Stimulated activated memory B cell treated with anti-CD40 and anti-IgM and Interleukin-4, amounts not matched to agents 10 μg/mL and 1 μg/mL and 100 μg/mL, for 72 hours (primary cell): Measurements from ENCODE around the gene CNOT4.

Source experiments
- ATAC-seq: fragments of 150-1000 bp; cut with Tn5 transposase; 2 replicates; pipeline ENCODE4 v1.10.0; 2021
- H3K27ac Mint-ChIP-seq: one replicate; pipeline ENCODE4 v1.8.0; 2022; ENCODE audit warnings: mild to moderate bottlenecking, mixed read lengths
- H3K27me3 Mint-ChIP-seq: one replicate; pipeline ENCODE4 v1.8.0; 2022; ENCODE audit warnings: mixed read lengths
- H3K36me3 Mint-ChIP-seq: one replicate; pipeline ENCODE4 v1.8.0; 2022; ENCODE audit warnings: mixed read lengths
- H3K4me1 Mint-ChIP-seq: one replicate; pipeline ENCODE4 v1.8.0; 2022; ENCODE audit warnings: mixed read lengths
- H3K4me3 Mint-ChIP-seq: one replicate; pipeline ENCODE4 v1.8.0; 2022; ENCODE audit warnings: mild to moderate bottlenecking, moderate library complexity, mixed read lengths
- H3K9me3 Mint-ChIP-seq: one replicate; pipeline ENCODE4 v1.8.0; 2022; ENCODE audit warnings: mixed read lengths

Gene CNOT4

DNA sequence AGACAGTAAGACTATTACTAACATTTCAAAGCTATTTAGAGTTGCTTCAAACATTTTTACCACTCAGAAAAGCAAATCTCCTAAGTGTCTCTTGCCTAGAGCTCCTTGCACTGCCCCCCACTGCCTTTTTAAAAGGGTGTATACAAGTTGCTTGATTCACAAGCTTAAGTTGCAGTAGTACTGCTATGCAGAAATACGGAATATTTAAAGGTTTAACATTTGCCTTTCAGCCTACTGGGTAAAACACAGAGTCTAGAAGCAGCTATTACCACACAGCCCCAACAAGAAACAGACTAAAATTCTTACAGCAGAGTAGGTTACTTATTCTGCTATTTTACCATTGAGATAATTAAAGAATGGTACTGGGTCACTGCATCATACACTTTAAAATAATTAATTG lies 128.5 kb downstream of the CNOT4 start:
- ATAC-seq, result no peak
- Mint-ChIP-seq H3K4me1 (no peaks in the 10 kb centered on the region), H3K36me3 (peaks cover 20% of the 10 kb centered on the region), H3K27ac (no peak overlapping the region), H3K4me3 (no peak overlapping the region), H3K9me3 (no peaks in the 10 kb centered on the region), H3K27me3 (no peaks in the 10 kb centered on the region)

DNA sequence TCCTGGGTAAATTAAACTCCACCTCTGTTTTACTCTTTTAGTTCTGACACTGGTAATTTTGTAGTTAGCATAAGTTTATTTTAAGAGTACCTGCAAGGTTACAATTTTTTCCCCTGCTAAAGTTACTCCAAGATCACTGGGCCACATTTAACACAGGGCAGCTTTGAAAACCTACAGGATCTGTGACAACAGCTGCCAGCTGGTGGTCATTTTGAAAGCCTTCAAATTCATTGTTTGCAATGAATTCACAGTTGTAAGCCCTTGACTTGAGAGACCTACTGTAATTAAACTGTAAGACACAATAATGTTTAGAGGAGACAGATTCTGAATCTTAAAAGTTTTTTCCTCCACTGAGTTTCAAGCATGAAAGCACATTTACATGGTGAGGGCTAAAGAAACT lies 129.6 kb downstream of the CNOT4 start:
- no peak overlapping the region for H3K4me3 Mint-ChIP-seq
- no peaks in the 10 kb centered on the region for H3K4me1 Mint-ChIP-seq
- no peak for ATAC-seq
- H3K36me3 Mint-ChIP-seq, result peaks cover 27% of the 10 kb centered on the region
- no peaks in the 10 kb centered on the region for H3K27me3 Mint-ChIP-seq
- no peak overlapping the region for H3K27ac Mint-ChIP-seq
- H3K9me3 Mint-ChIP-seq, result no peaks in the 10 kb centered on the region

DNA sequence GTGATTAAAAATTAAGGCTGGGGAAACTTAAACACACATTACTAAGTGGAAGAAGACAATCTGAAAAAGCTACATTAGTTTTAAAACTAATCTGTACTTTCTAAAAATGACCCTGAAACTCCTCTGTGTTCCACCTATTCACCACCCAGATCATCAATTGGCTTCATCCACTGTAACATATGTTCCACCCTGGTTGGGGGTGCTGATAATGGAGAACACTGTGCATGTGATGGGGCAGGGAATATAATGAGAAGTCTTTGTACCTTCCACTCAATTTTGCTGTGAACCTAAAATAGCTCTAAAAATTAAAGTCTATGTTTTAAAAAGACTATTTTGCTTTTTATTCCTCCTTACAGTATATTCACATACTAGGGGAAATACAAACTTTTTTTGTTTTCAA lies 132.7 kb downstream of the CNOT4 start:
- Mint-ChIP-seq H3K9me3 (no peaks in the 10 kb centered on the region), H3K27ac (no peak overlapping the region), H3K4me3 (no peak overlapping the region), H3K36me3 (peaks cover 27% of the 10 kb centered on the region), H3K27me3 (no peaks in the 10 kb centered on the region), H3K4me1 (no peaks in the 10 kb centered on the region)
- ATAC-seq, result no peak

DNA sequence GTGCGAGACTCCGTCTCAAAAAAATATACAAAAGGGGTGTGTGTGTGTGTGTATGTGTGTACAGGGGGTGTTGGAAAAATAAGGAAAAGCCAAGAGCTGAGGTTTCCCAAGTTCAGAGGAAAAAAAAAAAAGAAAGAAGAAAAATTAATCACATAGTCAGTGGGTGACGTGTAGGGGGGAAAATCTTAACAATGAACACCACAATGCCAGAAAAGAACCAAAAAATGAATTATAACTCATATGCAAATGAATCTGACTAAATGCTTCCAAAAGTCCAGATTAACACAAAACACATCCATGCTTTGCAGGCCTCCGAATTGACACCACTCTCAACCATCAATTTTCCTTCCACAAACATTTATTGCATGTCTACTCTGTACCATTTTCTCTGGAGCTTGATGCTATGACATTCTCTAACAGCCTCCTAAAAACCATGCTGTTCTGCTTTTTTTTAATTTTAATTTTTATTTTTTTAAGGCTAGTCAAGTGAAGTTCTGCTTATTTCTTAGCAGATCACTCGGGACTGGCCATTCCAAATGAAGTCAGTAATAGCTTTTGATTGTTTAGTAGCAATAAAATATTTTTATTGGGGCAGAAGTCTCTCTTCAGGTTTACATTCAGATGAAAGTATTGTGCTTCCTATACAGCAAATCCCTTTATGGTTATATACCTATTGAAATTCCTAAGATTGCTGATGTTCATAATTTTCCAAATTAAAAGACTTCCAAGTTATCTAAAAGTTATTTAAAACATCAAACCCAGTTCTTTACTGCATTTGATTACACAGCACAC lies 133.8 kb downstream of the CNOT4 start:
- no peak overlapping the region for H3K4me3 Mint-ChIP-seq
- ATAC-seq, result no peak
- H3K36me3 Mint-ChIP-seq, result peaks cover 31% of the 10 kb centered on the region
- H3K4me1 Mint-ChIP-seq, result no peaks in the 10 kb centered on the region
- H3K27me3 Mint-ChIP-seq, result no peaks in the 10 kb centered on the region
- H3K27ac Mint-ChIP-seq, result no peak overlapping the region
- H3K9me3 Mint-ChIP-seq, result no peaks in the 10 kb centered on the region

DNA sequence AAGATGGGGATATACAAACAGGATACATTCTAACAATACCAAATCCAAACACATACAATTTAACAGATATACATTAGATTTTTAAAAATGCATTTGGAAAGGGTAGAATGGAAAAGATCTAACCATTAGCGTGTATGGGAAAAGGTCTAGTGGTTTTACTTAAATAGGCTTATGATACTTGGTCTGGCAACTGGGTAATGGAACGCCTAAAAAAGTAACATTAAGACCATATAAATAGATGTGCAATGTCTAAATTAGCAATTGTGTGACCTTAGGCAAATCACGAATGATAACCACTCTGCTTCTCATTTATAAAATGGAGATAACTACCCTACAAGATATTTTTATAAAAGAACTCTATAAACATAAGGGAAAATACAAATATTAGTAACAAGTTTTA lies 135.2 kb downstream of the CNOT4 start:
- Mint-ChIP-seq H3K4me1 (no peaks in the 10 kb centered on the region), H3K27me3 (no peaks in the 10 kb centered on the region), H3K36me3 (peaks cover 35% of the 10 kb centered on the region), H3K4me3 (no peak overlapping the region), H3K9me3 (no peaks in the 10 kb centered on the region), H3K27ac (peak overlapping the region; percentile 32)
- no peak for ATAC-seq

DNA sequence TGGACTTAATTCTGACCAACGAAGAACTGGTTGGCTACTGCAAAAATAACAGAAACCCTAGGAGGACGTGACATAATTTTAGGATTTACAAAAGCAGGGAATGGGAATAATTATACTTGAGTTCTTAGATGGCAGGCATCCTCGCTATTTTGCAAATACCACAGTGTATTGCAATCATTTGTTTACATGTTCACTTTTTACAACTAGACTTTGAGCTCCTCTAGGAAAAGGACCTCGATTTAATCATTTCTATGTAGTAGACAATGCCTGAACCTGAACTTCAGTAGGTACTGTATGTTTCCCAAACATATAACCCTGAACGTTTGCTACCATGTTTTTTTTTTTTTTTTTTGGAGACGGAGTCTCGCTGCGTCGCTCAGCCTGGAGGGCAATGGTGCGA lies 137.7 kb downstream of the CNOT4 start:
- H3K27ac Mint-ChIP-seq, result no peak overlapping the region
- peaks cover 27% of the 10 kb centered on the region for H3K36me3 Mint-ChIP-seq
- no peaks in the 10 kb centered on the region for H3K9me3 Mint-ChIP-seq
- no peaks in the 10 kb centered on the region for H3K27me3 Mint-ChIP-seq
- no peak for ATAC-seq
- no peaks in the 10 kb centered on the region for H3K4me1 Mint-ChIP-seq
- no peak overlapping the region for H3K4me3 Mint-ChIP-seq

DNA sequence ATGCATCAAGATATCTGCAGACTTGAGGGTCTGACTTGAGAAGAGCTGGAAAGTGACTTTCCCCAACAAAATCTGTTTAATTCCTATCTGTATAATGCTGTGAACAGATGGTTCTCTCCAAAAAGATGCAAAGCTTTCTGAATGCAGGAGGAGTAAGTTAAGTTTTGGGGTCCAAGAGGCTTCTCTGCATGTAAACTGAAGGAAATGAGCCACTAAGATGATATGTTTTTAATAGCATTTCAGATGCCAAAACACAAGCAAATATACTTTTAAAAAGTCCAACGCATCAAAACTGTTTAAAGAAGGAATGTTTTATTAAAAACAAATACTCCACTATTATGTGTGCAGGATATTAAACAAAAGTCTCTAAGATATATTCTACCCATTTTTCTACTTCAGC lies 139.2 kb downstream of the CNOT4 start:
- H3K4me1 Mint-ChIP-seq, result no peaks in the 10 kb centered on the region
- no peak overlapping the region for H3K4me3 Mint-ChIP-seq

DNA sequence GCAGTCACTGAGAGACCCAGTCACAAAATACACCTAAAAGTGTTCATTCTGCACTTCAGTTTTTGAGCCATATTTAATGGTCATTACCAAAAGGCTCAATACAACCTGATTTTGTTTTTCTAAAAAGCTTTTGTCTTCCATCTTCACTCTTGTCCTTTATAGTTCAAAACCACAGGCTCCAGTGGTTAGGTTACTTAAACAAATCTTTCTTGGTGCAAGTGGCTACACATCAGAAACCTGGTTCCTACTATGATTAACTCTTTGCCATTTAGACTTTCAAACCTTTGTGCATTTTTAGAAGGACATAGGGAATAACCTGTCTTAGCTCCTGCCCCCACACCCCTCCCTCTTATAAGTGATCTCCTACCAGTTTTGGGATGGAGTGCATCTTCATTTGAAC lies 140.5 kb downstream of the CNOT4 start:
- H3K27ac Mint-ChIP-seq, result no peak overlapping the region
- H3K27me3 Mint-ChIP-seq, result no peaks in the 10 kb centered on the region
- H3K4me3 Mint-ChIP-seq, result no peak overlapping the region
- no peaks in the 10 kb centered on the region for H3K4me1 Mint-ChIP-seq
- H3K36me3 Mint-ChIP-seq, result peaks cover 20% of the 10 kb centered on the region
- ATAC-seq, result no peak
- no peaks in the 10 kb centered on the region for H3K9me3 Mint-ChIP-seq

More for the DNA sequence above, 139.2 kb downstream of the CNOT4 start:
- Mint-ChIP-seq H3K36me3 (peaks cover 23% of the 10 kb centered on the region), H3K27ac (no peak overlapping the region), H3K9me3 (no peaks in the 10 kb centered on the region), H3K27me3 (no peaks in the 10 kb centered on the region)
- no peak for ATAC-seq

DNA sequence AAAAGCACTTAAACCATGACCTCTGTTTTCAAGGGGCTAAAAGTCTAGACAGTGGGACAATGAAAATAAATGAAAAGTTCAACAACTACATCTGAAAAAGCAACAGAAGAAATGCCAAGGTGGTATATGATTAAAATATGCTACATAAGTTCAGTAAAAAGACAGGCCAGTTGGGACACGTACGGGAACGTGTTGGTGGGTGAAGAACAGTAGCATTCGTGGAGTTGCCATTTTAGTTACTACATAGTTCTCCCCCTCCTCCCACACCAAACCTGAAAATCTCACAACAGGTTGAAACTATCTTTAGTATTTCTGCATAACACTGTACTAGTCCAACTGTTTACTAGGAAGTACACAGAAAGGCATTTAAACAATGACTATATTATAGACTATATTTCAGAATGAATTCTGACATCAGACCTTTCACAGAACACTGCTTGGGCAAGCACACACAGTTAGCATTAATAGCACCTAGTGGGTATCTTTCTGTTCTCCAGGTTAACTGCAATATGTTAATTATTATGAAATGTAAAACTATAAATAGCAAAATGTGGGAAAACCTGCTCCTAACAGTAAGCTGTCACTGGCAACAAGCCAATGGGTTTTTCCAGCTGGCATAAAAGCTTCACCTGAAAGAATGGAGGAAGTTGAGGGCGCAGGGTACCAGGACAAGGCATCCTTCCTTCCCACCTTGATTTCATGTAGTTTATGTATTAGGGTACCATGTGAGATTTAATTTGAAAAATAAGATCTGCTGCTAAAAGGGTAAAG lies 141.3 kb downstream of the CNOT4 start:
- H3K27ac Mint-ChIP-seq, result no peak overlapping the region
- no peaks in the 10 kb centered on the region for H3K9me3 Mint-ChIP-seq
- H3K4me3 Mint-ChIP-seq, result no peak overlapping the region
- ATAC-seq, result no peak
- peaks cover 24% of the 10 kb centered on the region for H3K36me3 Mint-ChIP-seq
- no peaks in the 10 kb centered on the region for H3K27me3 Mint-ChIP-seq
- H3K4me1 Mint-ChIP-seq, result no peaks in the 10 kb centered on the region

DNA sequence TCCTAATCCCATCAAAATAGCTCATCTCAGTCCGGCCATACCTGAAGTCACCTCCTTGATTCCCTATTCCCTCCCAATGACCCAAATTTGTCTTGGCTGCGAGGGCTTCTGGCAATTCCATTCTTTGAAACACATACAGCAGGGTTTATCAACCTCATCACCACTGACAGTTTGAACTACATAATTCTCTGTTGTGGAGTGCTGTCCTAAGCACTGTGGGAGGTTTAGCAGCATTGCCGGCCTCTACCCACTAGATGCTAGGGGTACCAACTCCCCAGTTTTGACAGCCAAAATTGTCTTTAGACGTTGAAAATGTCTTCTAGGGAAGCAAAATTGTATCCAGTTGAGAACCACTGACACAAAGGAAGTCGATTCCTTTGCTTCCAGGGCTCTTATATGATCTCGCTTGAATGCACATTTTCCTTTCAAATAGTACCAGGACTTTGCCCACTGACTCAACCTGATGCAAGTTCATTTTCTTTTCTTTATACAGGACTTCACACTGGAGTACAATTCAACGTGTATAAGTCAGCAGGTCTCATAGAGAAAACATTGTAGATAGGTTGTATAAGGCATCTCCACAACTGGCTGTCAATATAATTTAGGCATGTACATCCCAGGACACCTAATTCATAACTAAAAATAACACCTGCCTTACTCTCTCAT lies 142.9 kb downstream of the CNOT4 start:
- Mint-ChIP-seq H3K4me3 (no peak overlapping the region), H3K36me3 (peaks cover 41% of the 10 kb centered on the region), H3K27ac (no peak overlapping the region), H3K27me3 (no peaks in the 10 kb centered on the region), H3K9me3 (peaks cover 2% of the 10 kb centered on the region), H3K4me1 (no peaks in the 10 kb centered on the region)
- ATAC-seq, result no peak

DNA sequence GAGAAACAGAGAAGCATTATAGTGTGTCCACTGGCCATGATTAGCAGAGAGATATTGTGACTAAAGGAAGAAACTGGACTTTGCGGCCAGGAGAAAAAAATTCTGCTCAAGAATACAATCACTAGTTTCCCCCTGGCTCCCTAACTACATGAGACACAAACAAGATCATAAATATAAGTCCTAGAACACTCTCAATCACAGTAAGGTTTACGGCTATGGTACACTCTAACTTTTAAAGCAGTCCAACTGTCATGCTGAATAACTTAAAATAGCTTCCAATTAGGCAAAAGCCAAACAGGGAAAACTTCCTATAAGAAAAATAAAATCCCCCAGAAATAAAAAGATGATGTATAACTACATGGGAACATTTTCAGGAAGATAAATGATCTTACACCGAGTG lies 144.2 kb downstream of the CNOT4 start:
- peaks cover 2% of the 10 kb centered on the region for H3K9me3 Mint-ChIP-seq
- H3K4me1 Mint-ChIP-seq, result no peaks in the 10 kb centered on the region
- H3K27ac Mint-ChIP-seq, result no peak overlapping the region
- H3K27me3 Mint-ChIP-seq, result no peaks in the 10 kb centered on the region
- H3K36me3 Mint-ChIP-seq, result peaks cover 44% of the 10 kb centered on the region
- H3K4me3 Mint-ChIP-seq, result no peak overlapping the region
- no peak for ATAC-seq

DNA sequence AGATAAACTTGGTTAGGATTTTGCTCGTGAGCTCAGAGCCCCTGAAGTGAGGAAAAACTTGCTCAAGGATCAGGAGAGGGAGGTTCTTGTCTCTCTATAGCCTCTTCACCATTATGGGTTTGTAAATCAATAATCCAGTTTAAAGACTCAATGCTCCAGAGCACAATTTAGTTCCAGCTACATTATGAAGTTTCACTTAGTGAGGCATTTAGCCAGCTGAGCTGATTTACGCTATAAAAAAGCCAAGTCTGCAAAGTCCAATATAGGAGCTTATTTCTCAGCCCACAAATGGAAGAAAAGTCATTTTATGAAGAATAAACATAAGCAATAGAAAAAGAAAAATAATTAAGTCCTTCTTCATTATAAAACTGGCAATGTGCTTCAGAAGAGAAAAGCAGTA lies 145.7 kb downstream of the CNOT4 start:
- Mint-ChIP-seq H3K9me3 (peaks cover 2% of the 10 kb centered on the region), H3K4me3 (no peak overlapping the region), H3K27ac (no peak overlapping the region), H3K27me3 (no peaks in the 10 kb centered on the region), H3K4me1 (no peaks in the 10 kb centered on the region), H3K36me3 (peaks cover 34% of the 10 kb centered on the region)
- no peak for ATAC-seq

DNA sequence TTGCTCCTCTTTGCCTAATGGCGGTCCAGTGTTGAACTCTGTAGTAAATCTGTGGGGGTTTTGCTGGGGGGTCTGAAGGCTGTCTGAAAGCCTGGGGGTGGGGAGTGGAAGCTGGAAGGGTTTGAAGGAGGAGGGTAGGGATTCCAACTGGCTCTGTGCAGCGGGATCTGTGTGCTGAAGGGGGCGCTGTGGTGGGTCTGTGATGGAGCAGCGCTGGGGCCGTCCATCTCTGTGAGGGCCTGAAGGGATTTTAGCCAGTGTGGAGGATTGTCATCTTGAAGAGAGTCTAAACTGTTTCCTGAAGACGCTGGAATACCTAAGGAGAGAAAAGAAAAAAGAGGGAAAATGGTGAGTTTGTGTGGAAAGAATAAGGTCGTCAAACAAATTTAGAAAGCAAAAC lies 147.0 kb downstream of the CNOT4 start:
- Mint-ChIP-seq H3K4me3 (no peak overlapping the region), H3K36me3 (peaks cover 30% of the 10 kb centered on the region), H3K4me1 (no peaks in the 10 kb centered on the region), H3K27ac (no peak overlapping the region), H3K27me3 (no peaks in the 10 kb centered on the region), H3K9me3 (peaks cover 2% of the 10 kb centered on the region)
- ATAC-seq, result no peak

DNA sequence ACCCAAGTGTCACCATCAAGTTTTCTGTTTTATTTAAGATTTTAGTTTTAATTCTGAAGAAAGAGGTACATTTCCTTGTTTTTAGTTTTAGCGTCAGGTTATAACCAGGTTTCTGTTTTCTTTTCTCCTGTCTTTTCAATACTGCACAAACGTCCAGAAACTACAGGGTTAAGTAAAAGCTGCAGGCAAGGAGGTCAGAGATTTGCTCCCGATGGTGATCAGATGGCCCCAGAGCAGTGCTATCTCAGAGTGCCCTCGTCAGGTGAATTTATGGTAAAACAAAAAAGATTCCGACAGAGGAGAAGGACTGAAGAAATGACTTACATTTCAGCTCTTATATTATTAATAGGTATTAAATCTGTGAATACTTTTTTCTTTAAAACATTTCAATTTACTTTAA lies 148.1 kb downstream of the CNOT4 start:
- ATAC-seq, result no peak
- peaks cover 30% of the 10 kb centered on the region for H3K36me3 Mint-ChIP-seq
- H3K4me1 Mint-ChIP-seq, result no peaks in the 10 kb centered on the region
- H3K4me3 Mint-ChIP-seq, result no peak overlapping the region
- no peak overlapping the region for H3K27ac Mint-ChIP-seq
- H3K9me3 Mint-ChIP-seq, result peaks cover 2% of the 10 kb centered on the region
- no peaks in the 10 kb centered on the region for H3K27me3 Mint-ChIP-seq

DNA sequence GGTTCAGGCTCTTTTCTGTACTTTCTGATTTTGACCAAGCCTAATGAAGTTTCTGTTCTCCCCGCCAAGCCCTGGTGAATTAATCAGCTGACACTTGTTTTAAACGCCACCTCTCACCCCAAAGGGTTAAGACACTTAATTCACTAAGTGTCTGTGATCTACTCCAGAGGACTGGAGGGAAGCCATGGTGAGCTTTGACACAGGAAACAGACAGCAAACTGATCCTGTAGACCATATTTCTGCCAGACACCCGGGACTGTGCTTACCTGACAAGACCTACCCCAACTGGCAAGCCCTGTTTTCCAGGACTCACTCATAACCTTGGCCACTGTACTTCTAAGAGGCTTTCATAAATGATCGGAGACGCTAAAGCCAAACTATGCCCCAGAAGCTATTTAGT lies 150.3 kb downstream of the CNOT4 start:
- Mint-ChIP-seq H3K4me3 (no peak overlapping the region), H3K4me1 (no peaks in the 10 kb centered on the region), H3K27ac (no peak overlapping the region), H3K9me3 (peaks cover 2% of the 10 kb centered on the region), H3K27me3 (no peaks in the 10 kb centered on the region), H3K36me3 (peaks cover 30% of the 10 kb centered on the region)
- ATAC-seq, result no peak
